Superior temporal gyrus (tissue), 1 donor: ENCODE data around the gene GRK1.

Experiments
- DNase-seq: peaks from one replicate; pipeline ENCODE4 v3.0.0-alpha.2; 2016; ENCODE audit errors: extremely low spot score

GRK1 gene

DNA sequence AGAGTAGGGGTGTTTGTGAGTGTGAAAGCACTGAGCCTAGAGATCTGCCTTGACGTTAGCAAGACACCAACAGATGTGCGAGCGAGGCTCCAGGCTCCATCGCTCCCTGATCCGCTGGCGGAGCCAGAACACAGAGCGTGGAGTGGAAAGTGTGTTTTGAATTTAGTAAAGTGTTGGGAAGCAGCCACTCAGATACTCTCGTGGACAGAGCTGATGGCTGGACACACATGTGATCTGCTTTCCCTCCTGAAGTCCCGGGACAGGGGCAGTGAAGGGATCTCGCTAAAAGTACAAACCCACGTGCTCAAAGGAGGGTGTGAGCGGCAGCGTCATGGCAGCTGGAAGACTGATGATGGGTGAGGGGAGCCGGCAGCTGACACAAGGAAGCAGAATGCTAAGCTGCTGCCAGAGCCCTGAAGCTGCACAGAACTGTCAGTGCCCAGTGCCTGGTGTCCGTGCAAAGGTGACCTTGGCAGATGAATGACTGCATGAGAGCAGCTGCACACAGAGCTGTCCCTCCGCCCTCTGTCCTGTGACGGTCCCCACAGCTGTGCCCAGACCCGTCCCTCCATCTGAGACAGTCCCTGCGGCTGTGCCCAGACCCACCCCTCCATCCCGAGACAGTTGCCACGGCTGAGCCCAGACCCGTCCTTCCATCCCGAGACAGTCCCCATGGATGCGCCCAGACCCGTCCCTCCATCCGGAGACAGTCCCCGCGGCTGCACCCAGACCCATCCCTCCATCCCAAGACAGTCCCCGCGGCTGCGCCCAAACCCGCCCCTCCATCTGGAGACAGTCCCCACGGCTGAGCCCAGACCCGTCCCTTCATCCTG lies 62.4 kb downstream of the GRK1 start:
- DNase-seq, result no peak

DNA sequence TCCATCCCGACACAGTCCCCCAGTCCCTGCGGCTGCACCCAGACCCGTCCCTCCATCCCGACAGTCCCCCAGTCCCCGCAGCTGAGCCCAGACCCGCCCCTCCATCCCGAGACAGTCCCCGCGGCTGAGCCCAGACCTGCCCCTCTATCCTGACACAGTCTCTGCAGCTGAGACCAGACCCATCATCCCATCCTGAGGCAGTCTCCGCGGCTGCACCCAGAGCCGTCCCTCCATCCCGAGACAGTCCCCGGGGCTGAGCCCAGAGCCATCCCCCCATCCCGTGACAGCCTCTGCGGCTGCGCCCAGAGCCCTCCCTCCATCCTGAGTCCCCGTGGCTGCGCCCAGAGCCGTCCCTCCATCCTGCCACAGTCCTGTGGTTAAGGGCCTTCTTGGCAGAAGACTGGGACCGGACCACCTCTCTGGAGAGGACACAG lies 63.3 kb downstream of the GRK1 start:
- DNase-seq, result no peak

- DNase-seq, result no peak
These were observed 63.8 kb downstream of the GRK1 start for GRCh38 chr13:113730831-113731191.

DNA sequence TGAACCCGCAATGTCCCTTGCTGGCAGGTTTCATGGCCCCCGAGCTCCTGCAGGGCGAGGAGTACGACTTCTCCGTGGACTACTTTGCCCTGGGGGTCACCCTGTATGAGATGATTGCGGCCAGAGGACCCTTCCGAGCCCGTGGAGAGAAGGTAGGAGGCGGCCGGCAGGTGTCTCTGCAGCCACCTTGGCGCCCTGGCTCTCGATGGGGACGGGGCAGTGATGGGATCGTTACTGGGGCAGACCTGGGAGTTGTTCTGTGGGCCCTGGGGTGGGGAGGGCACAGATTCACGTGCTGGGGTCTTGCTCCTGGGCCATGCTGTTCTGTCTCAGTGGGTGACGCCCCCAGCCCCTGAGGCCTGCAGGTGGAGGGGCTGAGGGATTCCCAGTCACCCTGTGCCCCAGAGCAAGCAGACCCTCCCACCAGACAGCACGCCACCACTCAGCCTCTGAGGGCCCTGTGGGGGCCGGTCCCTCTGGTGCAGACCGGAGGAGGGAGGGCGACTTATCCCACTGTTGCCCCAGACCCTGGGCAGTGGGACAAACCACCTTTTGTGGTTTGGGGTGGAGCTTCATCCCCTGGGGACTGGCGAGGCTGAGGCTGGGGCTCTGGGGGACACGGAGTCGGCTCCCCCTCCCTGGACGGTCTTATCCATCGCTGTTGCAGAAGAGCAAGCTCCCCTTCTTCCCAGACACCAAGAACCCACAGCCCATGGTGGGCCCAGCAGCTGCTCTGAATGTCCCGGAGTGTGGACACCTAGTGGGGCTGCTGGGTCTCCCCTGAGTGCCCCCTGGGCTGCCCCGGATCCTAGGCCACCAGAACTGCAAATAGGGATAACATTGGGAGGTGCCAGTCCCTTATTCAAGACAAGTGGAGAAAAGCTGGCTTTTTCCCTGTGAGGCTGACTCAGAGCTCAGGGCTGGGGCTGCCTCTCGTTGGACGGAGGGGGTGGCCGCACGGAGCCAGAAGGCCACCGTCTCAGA lies 64.5 kb downstream of the GRK1 start:
- DNase-seq, result no peak

- no peak for DNase-seq
These were observed 65.3 kb downstream of the GRK1 start for GRCh38 chr13:113732176-113732960.

DNA sequence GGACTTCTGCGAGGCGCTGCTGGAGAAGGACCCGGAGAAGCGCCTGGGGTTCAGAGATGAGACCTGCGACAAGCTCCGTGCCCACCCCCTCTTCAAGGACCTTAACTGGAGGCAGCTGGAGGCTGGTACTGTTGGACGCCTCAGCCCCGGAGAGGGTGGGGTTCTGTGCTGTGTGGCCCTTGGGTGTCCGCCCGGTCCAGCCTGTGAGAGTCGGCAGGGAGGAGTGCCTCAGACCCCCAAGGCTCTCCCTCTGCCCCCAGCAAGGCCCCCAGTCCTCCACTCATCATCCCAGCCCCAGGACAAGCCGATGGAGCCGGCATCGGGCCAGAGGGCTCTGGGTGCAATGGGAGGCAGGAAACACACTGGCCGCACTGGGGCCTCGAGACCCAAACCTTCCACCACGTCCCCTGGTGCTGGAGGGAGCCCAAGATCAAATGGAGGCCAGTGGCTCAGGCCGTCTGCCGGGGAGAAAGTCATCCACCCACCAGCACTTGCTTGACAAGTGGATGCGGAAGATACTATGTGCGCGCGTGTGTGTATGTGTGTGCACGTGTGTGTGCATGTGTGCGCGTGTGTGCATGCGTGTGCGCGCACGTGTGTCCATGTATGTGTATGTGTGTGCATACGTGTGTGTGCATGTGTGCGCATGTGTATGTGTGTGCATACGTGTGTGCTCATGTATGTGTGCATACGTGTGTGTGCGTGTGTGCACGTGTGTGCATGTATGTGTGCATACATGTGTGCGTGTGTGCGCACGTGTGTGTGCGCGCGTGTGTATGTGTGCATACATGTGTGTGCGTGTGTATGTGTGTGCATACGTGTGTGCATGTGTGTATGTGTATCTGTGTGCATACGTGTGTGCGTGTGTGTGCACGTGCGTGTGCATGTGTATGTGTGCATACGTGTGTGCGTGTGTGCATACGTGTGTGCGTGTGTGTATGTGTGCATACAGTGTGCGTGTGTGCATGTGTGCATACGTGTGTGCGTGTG lies 66.2 kb downstream of the GRK1 start:
- DNase-seq, result no peak

DNA sequence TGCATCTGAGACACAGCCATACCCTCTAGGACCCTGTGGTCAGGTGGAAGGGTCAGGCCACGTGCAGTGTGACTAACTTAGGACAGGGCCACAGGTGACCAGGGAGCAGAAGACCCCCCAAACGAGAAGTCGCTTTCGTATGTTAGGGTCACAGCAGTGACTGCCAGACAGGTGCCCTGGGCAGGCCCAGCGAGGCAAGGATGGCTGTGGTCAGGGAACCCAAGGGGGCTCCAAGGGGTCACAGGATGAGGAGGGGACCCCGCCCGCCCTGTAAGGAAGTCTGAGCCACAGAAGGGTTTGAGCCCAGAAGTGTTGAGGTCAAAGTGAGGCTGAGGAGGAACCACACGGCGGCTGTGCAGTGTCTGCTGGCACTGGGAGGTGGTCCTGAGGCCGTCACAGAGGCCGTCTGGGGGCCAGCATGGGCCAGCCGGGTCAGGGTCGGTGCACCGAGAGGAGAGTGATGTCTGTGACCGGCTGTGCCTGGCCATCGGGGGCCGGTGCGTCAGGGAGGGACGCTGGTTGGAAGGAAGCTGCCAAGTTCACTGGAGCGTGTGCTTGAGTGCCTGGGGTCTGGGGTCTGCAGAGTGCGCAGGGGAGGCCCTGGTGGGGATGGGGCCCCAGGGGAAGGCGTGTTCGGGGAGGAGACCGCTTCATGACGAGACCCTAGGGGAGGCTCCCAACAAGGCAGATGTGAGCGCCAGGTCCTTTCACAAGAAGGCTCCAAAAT lies 67.2 kb downstream of the GRK1 start:
- DNase-seq, result no peak

GRCh38 chr13:113734826-113735125 lies 67.8 kb downstream of the GRK1 start:
- no peak for DNase-seq

DNA sequence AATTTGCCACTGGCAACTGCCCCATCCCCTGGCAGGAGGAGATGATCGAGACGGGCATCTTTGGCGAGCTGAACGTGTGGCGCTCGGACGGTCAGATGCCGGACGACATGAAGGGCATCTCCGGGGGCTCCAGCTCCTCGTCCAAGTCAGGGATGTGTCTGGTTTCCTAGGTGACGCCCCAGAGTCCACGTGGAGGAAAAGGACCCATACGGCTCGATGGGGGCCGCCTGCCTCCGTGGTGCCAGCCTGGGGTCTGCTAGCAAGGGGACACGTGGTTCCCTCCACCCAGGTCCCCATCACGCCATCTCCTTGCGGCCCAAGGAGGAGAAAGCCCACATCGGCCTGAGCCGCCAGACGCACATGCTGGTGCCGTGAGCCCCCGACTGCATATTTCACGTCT lies 68.2 kb downstream of the GRK1 start:
- no peak for DNase-seq

DNA sequence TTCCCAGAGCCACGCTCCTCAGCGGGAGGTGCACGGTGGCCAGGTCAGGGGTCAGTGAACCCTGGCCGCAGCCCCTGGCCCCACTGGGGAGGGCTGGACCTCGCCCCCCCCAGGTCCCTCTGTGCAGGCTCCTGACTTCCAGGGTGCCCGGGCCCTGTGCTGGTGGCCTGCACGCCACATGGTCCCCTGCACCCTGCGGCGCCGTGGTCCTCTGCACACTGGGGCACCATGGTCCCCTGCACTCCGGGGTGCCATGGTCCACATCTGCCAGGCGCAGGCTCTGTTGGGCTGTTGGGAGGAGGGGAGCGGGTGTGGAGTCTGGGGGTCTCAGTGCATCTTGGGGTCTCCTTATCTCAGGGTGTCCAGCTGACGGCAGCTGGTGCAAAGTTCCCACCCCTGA lies 68.7 kb downstream of the GRK1 start:
- no peak for DNase-seq

DNA sequence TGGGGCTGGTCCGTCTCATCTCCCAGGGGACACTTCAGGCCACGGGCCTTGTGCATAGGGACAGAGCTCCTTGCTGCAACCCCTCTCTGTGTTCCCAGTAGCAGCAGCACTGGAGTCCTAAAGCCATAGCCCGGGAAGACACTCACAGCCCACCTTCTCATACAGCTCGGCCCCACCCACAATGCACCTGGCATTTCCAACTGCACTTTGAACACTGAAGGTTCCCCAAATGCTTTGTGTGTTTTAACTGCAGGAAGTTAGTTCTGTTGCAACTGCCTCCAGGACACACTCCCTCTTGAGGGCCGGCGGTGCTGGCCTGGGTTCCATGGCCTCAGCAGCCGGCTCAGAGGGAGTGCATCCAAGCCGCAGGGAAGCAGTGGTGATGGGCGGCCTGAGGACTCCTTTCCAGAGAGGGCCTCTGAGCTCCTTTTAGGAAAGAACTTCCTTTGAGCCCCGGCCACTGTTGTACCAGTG lies 69.3 kb downstream of the GRK1 start:
- DNase-seq, result no peak

- no peak for DNase-seq
These were observed 70.8 kb downstream of the GRK1 start for GRCh38 chr13:113737803-113738202.

DNA sequence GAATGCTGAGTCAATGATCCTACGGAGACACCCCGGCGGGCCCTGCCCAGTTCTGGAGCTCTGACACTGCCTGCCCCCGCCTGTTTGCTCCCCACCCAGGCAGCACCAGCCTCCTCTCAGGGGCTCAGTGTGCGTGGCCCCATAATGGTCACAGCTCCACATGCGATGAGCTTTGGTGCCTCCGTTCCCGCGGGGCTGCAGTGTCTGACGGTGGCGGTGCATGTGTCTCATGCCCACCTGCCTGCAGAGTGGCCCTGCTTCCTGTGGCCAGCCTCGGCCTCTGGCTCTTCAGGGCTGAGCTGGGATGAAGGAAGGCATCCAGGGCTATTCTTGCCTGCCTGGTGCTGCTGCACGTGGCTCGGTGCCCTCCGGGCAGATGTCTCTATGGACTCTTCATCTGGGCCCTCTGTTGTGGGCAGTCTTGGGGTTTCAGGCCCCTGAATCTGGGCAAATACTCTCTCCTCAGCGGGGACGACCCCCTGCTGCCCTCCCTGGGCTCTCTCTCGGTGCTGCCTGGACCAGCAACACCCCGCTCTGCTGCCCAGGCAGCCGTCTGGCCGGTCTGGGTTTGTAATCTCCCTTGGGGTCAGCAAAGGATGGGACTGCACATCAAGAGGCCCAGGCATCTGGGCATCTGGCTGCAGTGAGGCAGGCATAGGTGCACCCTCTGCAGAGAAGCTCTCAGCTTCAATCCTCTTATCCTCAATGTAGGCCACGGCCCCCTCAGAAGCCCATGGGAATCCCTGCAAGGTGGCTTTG lies 72.7 kb downstream of the GRK1 start:
- DNase-seq, result no peak

DNA sequence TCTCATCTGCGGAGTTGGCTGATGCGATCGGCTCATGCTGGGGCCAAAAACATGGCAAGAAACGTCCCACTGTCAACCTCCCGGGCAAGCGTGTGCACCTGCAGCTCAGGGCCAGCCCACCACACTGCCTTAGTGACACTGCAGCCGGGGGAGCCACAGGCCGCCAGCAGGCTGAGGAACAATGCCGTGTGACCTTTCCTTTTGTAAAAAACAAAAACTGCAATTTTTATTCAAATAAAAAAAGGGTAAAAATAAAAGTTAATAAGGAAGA lies 73.2 kb downstream of the GRK1 start:
- no peak for DNase-seq

GRCh38 chr13:113740661-113741060 lies 73.6 kb downstream of the GRK1 start:
- DNase-seq, result no peak

GRCh38 chr13:113741191-113741668 lies 74.2 kb downstream of the GRK1 start:
- no peak for DNase-seq

DNA sequence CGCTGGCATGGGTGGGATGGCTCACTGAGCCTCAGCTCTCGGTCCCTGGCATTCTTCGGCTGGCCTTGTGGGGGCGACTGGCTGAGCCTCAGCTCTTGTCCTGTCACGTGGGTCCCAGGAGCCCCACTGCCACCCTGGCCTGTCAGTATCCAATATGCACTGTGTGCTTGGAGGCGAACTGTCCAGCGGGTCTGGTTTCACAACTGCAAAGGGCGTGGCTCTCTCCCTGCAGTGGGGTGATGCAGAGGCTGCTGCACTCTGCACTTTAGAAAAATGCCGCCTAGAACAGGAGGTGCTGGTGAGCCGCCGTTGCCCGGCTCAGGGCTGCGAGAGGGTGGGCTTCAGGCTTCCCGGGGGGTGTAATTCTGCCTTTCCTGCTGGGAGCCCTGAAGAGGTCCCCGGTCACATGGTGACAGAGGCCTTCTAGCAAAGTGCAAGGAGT lies 75.0 kb downstream of the GRK1 start:
- no peak for DNase-seq

- DNase-seq, result no peak
These were observed 75.6 kb downstream of the GRK1 start for GRCh38 chr13:113742445-113743120.
